Adipocyte (in vitro differentiated cells): ENCODE measurements around the gene GALM.

Source experiments
- DNase-seq: peaks from one replicate; pipeline ENCODE4 v3.0.0-alpha.2; 2015; ENCODE audit warnings: low read depth
- H3K27me3 ChIP-seq: replicated peaks from 2 replicates; pipeline ENCODE4 v1.7.0; 2013; ENCODE audit warnings: mild to moderate bottlenecking, low read length, moderate library complexity; ENCODE audit not compliant: control insufficient read depth, insufficient read depth
- H3K36me3 ChIP-seq: 2 replicates; pipeline ENCODE4 v1.7.0; 2013; ENCODE audit warnings: low read length, mild to moderate bottlenecking, moderate library complexity; ENCODE audit not compliant: control insufficient read depth, insufficient read depth, severe bottlenecking
- H3K4me1 ChIP-seq: 2 replicates; pipeline ENCODE4 v1.7.0; 2013; ENCODE audit warnings: mild to moderate bottlenecking, low read length, moderate library complexity; ENCODE audit not compliant: control insufficient read depth, insufficient read depth
- H3K4me3 ChIP-seq: 2 replicates; pipeline ENCODE4 v1.7.0; 2013; ENCODE audit warnings: mild to moderate bottlenecking, low read length, moderate library complexity
- H3K9ac ChIP-seq: 2 replicates; pipeline ENCODE4 v1.7.0; 2013; ENCODE audit warnings: mild to moderate bottlenecking, low read length, moderate library complexity
- H3K9me3 ChIP-seq: 2 replicates; pipeline ENCODE4 v1.7.0; 2013; ENCODE audit warnings: mild to moderate bottlenecking, low read length, moderate library complexity; ENCODE audit not compliant: control insufficient read depth

The GALM gene

DNA sequence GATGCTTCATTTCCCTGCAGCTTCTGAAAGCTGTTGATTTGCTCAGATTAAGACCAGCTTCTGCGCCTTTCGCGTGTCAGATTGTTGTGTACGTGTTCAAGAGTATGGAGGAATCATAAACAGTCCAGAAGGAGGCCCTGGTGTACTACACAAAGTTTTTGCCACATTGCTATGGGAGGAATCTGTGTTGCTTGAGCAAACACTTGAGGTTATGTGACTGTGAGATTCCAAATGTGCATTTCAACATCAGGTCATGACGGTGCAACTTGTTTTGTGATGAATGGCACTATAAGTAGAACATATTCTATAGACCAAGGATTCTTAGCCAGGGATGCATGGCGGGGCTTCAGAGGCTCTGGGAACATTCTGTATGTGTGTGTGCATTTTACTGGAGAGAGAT lies 50.3 kb downstream of the GALM start:
- DNase-seq, result peak; percentile 83
- peaks cover 4% of the 10 kb centered on the region for H3K36me3 ChIP-seq
- H3K4me3 ChIP-seq, result no peak overlapping the region
- no peaks in the 10 kb centered on the region for H3K27me3 ChIP-seq
- H3K9ac ChIP-seq, result peak overlapping the region; percentile 52
- H3K4me1 ChIP-seq, result peaks cover 25% of the 10 kb centered on the region
- H3K9me3 ChIP-seq, result no peaks in the 10 kb centered on the region

- Histone ChIP-seq H3K9me3 (no peaks in the 10 kb centered on the region), H3K4me3 (no peak overlapping the region), H3K36me3 (no peaks in the 10 kb centered on the region), H3K9ac (no peak overlapping the region), H3K4me1 (peaks cover 27% of the 10 kb centered on the region), H3K27me3 (no peaks in the 10 kb centered on the region)
- no peak for DNase-seq
These were observed 52.7 kb downstream of the GALM start for GRCh38 chr2:38718601-38719000.

GRCh38 chr2:38719706-38720105 lies 53.8 kb downstream of the GALM start:
- no peaks in the 10 kb centered on the region for H3K9me3 ChIP-seq
- peaks cover 27% of the 10 kb centered on the region for H3K4me1 ChIP-seq
- no peaks in the 10 kb centered on the region for H3K36me3 ChIP-seq
- DNase-seq, result no peak
- H3K27me3 ChIP-seq, result no peaks in the 10 kb centered on the region
- H3K9ac ChIP-seq, result no peak overlapping the region
- H3K4me3 ChIP-seq, result no peak overlapping the region

- DNase-seq, result peak; percentile 89
- Histone ChIP-seq H3K9me3 (no peaks in the 10 kb centered on the region), H3K36me3 (no peaks in the 10 kb centered on the region), H3K9ac (no peak overlapping the region), H3K27me3 (no peaks in the 10 kb centered on the region), H3K4me1 (peaks cover 25% of the 10 kb centered on the region), H3K4me3 (no peak overlapping the region)
These were observed 54.8 kb downstream of the GALM start for GRCh38 chr2:38720613-38721241.

DNA sequence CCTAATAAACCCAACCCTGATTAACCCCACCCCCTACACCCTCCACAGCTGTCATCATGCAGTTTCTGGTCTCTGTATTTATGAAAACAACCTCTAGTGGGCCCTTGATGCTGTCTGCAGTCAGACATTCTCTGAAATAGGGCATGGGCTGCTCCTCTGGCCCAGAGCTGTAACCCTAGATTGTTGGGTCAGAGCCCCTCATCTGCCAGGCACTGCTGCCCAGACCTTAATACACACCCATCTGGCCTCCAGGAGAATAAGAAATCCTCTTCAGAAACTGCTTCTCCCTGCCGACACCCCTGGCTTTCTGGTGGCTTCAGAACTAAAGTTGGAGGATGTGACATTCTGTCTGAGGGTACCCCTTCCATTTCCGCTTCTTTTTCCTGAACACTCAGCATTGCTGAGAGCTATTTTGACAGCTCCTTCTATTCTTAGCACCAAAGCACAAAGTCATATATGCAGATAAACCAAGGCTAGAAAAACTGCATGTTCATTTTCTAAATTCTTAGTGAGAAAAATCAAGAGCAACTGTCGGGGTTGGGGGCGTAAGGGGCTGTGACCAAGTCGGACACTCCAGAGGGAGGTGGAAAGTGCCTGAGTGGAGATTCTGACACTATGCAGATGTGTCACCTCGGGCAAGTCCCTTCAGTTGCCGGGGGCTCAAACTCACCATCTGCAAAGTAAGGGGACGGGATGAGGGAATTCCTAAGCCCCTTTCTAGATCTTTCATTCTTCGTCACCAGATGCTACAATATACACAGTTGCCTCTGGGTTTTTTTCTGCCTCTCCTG lies 56.6 kb downstream of the GALM start:
- no peaks in the 10 kb centered on the region for H3K36me3 ChIP-seq
- H3K27me3 ChIP-seq, result no peaks in the 10 kb centered on the region
- H3K9ac ChIP-seq, result no peak overlapping the region
- no peaks in the 10 kb centered on the region for H3K9me3 ChIP-seq
- no peak overlapping the region for H3K4me3 ChIP-seq
- DNase-seq, result no peak
- H3K4me1 ChIP-seq, result peaks cover 14% of the 10 kb centered on the region

DNA sequence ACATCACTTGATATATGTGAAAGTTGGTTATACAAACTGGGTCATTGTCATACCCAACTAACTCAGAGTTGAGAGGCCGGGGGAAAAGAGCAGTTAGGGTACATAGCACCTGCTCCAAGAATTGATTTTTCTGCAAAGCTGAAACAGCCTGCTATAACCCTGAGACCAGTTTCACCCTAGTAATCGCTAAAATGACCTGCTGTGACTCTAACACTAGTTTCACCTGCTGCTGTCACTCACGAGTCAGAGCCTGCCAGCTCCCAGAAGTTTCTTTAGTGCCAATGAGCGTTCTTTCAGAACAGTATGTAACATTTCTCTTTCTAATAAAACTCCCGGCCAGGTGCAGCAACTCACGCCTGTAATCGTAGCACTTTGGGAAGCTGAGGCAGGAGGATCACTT lies 57.3 kb downstream of the GALM start:
- Histone ChIP-seq H3K9me3 (no peaks in the 10 kb centered on the region), H3K36me3 (no peaks in the 10 kb centered on the region), H3K4me1 (peaks cover 14% of the 10 kb centered on the region), H3K27me3 (no peaks in the 10 kb centered on the region), H3K4me3 (no peak overlapping the region), H3K9ac (no peak overlapping the region)
- DNase-seq, result no peak

GRCh38 chr2:38727661-38728060 lies 61.7 kb downstream of the GALM start:
- Histone ChIP-seq H3K27me3 (no peaks in the 10 kb centered on the region), H3K4me1 (no peaks in the 10 kb centered on the region), H3K36me3 (peaks cover 19% of the 10 kb centered on the region), H3K9me3 (no peaks in the 10 kb centered on the region), H3K9ac (no peak overlapping the region), H3K4me3 (no peak overlapping the region)
- no peak for DNase-seq

GRCh38 chr2:38728694-38729093 lies 62.8 kb downstream of the GALM start:
- Histone ChIP-seq H3K9ac (no peak overlapping the region), H3K4me3 (no peak overlapping the region), H3K27me3 (no peaks in the 10 kb centered on the region), H3K9me3 (no peaks in the 10 kb centered on the region), H3K36me3 (peaks cover 26% of the 10 kb centered on the region), H3K4me1 (no peaks in the 10 kb centered on the region)
- no peak for DNase-seq

- H3K36me3 ChIP-seq, result peaks cover 27% of the 10 kb centered on the region
- no peaks in the 10 kb centered on the region for H3K9me3 ChIP-seq
- DNase-seq, result no peak
- no peak overlapping the region for H3K9ac ChIP-seq
- H3K27me3 ChIP-seq, result no peaks in the 10 kb centered on the region
- peaks cover 3% of the 10 kb centered on the region for H3K4me1 ChIP-seq
- H3K4me3 ChIP-seq, result no peak overlapping the region
These were observed 65.2 kb downstream of the GALM start for GRCh38 chr2:38731090-38731489.

GRCh38 chr2:38731684-38732221 lies 65.8 kb downstream of the GALM start:
- peaks cover 3% of the 10 kb centered on the region for H3K4me1 ChIP-seq
- no peak overlapping the region for H3K4me3 ChIP-seq
- no peaks in the 10 kb centered on the region for H3K9me3 ChIP-seq
- no peaks in the 10 kb centered on the region for H3K27me3 ChIP-seq
- DNase-seq, result no peak
- H3K36me3 ChIP-seq, result peaks cover 27% of the 10 kb centered on the region
- no peak overlapping the region for H3K9ac ChIP-seq

GRCh38 chr2:38733300-38733971 lies 67.5 kb downstream of the GALM start:
- Histone ChIP-seq H3K9me3 (no peaks in the 10 kb centered on the region), H3K4me1 (peaks cover 3% of the 10 kb centered on the region), H3K27me3 (no peaks in the 10 kb centered on the region), H3K36me3 (peaks cover 34% of the 10 kb centered on the region), H3K9ac (no peak overlapping the region), H3K4me3 (no peak overlapping the region)
- DNase-seq, result no peak
